ENCODE measurements around the gene TAS2R30. TPM values are rescaled to one million over a fixed set of nuclear protein-coding genes. Genes with fewer than 3 reads are reported as not detected.

Gene TAS2R30
- total RNA-seq, 1 donor from 2014 or later = 7.2 TPM

GRCh38 chr12:11147420-11147819 lies 13.0 kb upstream of the TAS2R30 start:
- no peak for DNase-seq (ENCODE audit: low spot score in 2 of 2, unreplicated experiment in 2 of 2)
- no peaks in the 10 kb centered on the region for H3K27me3 Mint-ChIP-seq (ENCODE audit: low read depth)
- TF ChIP-seq, protein P1, sequence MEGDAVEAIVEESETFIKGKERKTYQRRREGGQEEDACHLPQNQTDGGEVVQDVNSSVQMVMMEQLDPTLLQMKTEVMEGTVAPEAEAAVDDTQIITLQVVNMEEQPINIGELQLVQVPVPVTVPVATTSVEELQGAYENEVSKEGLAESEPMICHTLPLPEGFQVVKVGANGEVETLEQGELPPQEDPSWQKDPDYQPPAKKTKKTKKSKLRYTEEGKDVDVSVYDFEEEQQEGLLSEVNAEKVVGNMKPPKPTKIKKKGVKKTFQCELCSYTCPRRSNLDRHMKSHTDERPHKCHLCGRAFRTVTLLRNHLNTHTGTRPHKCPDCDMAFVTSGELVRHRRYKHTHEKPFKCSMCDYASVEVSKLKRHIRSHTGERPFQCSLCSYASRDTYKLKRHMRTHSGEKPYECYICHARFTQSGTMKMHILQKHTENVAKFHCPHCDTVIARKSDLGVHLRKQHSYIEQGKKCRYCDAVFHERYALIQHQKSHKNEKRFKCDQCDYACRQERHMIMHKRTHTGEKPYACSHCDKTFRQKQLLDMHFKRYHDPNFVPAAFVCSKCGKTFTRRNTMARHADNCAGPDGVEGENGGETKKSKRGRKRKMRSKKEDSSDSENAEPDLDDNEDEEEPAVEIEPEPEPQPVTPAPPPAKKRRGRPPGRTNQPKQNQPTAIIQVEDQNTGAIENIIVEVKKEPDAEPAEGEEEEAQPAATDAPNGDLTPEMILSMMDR (IDR thresholded peaks at IDR 0.05; ENCODE audit: unreplicated experiment) = no peak
- peaks cover 47% of the 10 kb centered on the region for H3K9me3 Mint-ChIP-seq
- H3K4me3 Mint-ChIP-seq = no peak overlapping the region
- no peaks in the 10 kb centered on the region for H3K4me1 Mint-ChIP-seq
- H3K27ac Mint-ChIP-seq = no peak overlapping the region
- H3K36me3 Mint-ChIP-seq = peaks cover 44% of the 10 kb centered on the region

DNA sequence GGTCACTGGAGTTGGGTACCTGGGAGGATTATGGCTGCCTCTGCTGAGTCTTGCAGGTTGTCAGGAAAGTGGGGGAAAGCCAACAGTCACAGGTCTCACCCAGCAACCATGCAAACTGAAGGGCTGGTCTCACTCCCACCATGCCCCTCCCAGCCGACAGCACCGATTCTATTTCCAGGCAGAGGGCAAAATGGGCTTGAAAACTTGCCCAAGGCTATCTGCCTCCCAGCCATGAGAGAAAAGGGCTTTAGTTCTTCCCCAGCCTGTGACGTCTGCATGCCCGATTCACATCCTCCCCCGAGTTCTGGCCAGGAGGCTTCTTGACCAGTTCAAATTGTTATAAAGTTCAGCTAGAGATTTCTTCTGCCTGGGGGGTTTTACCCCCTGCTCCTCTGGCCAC lies 9.9 kb upstream of the TAS2R30 start:
- H3K4me1 Mint-ChIP-seq = no peaks in the 10 kb centered on the region
- peaks cover 46% of the 10 kb centered on the region for H3K9me3 Mint-ChIP-seq
- H3K27me3 Mint-ChIP-seq (ENCODE audit: low read depth) = no peaks in the 10 kb centered on the region
- no peak overlapping the region for H3K27ac Mint-ChIP-seq
- H3K36me3 Mint-ChIP-seq = peaks cover 52% of the 10 kb centered on the region
- DNase-seq (ENCODE audit: low spot score in 2 of 2, unreplicated experiment in 2 of 2) = no peak
- no peak overlapping the region for H3K4me3 Mint-ChIP-seq
- TF ChIP-seq, protein P1 (IDR thresholded peaks at IDR 0.05; ENCODE audit: unreplicated experiment) = no peak

GRCh38 chr12:11143352-11143751 lies 8.9 kb upstream of the TAS2R30 start:
- Mint-ChIP-seq H3K4me3 (no peak overlapping the region), H3K27ac (no peak overlapping the region), H3K27me3 (ENCODE audit: low read depth) (no peaks in the 10 kb centered on the region), H3K4me1 (no peaks in the 10 kb centered on the region), H3K9me3 (peaks cover 48% of the 10 kb centered on the region), H3K36me3 (peaks cover 51% of the 10 kb centered on the region)
- TF ChIP-seq, protein P1 (IDR thresholded peaks at IDR 0.05; ENCODE audit: unreplicated experiment) = no peak
- DNase-seq (ENCODE audit: low spot score in 2 of 2, unreplicated experiment in 2 of 2) = no peak

GRCh38 chr12:11136075-11136474 lies 1.6 kb upstream of the TAS2R30 start:
- TF ChIP-seq, protein P1 (IDR thresholded peaks at IDR 0.05; ENCODE audit: unreplicated experiment) = no peak
- H3K9me3 Mint-ChIP-seq = peaks cover 5% of the 10 kb centered on the region
- no peaks in the 10 kb centered on the region for H3K27me3 Mint-ChIP-seq (ENCODE audit: low read depth)
- no peaks in the 10 kb centered on the region for H3K4me1 Mint-ChIP-seq
- no peak overlapping the region for H3K4me3 Mint-ChIP-seq
- H3K36me3 Mint-ChIP-seq = peaks cover 9% of the 10 kb centered on the region
- DNase-seq (ENCODE audit: low spot score in 2 of 2, unreplicated experiment in 2 of 2) = no peak
- no peak overlapping the region for H3K27ac Mint-ChIP-seq

GRCh38 chr12:11133816-11134215 lies 628 bp downstream of the TAS2R30 start:
- H3K36me3 Mint-ChIP-seq = no peaks in the 10 kb centered on the region
- H3K9me3 Mint-ChIP-seq = no peaks in the 10 kb centered on the region
- H3K27me3 Mint-ChIP-seq (ENCODE audit: low read depth) = no peaks in the 10 kb centered on the region
- no peak for DNase-seq (ENCODE audit: low spot score in 2 of 2, unreplicated experiment in 2 of 2)
- no peak overlapping the region for H3K27ac Mint-ChIP-seq
- TF ChIP-seq, protein P1 (IDR thresholded peaks at IDR 0.05; ENCODE audit: unreplicated experiment) = no peak
- no peak overlapping the region for H3K4me3 Mint-ChIP-seq
- H3K4me1 Mint-ChIP-seq = no peaks in the 10 kb centered on the region

- no peak overlapping the region for H3K27ac Mint-ChIP-seq
- DNase-seq (ENCODE audit: low spot score in 2 of 2, unreplicated experiment in 2 of 2) = no peak
- no peak overlapping the region for H3K4me3 Mint-ChIP-seq
- H3K9me3 Mint-ChIP-seq = no peaks in the 10 kb centered on the region
- TF ChIP-seq, protein P1 (IDR thresholded peaks at IDR 0.05; ENCODE audit: unreplicated experiment) = no peak
- no peaks in the 10 kb centered on the region for H3K27me3 Mint-ChIP-seq (ENCODE audit: low read depth)
- H3K4me1 Mint-ChIP-seq = no peaks in the 10 kb centered on the region
- H3K36me3 Mint-ChIP-seq = no peaks in the 10 kb centered on the region
Observed at GRCh38 chr12:11133162-11133561, 1.3 kb downstream of the TAS2R30 start.
